ENCODE data around the gene ANKRD33B.
"Not testable (repeated sequence)": the region's sequence is repeated elsewhere in the genome, so short reads cannot be mapped to it uniquely, and the experiment has no call there.

Gene ANKRD33B

GRCh38 chr5:10637944-10638343 lies 74.1 kb downstream of the ANKRD33B start:
- DNase-seq (ENCODE audit: low read depth): no peak

- DNase-seq (ENCODE audit: low read depth): not testable (repeated sequence)
Observed at GRCh38 chr5:10638723-10639122, 74.9 kb downstream of the ANKRD33B start.

- no peak for DNase-seq (ENCODE audit: low read depth)
Observed at GRCh38 chr5:10639846-10640368, 76.0 kb downstream of the ANKRD33B start.

GRCh38 chr5:10642367-10642766 lies 78.5 kb downstream of the ANKRD33B start:
- no peak for DNase-seq (ENCODE audit: low read depth)

DNA sequence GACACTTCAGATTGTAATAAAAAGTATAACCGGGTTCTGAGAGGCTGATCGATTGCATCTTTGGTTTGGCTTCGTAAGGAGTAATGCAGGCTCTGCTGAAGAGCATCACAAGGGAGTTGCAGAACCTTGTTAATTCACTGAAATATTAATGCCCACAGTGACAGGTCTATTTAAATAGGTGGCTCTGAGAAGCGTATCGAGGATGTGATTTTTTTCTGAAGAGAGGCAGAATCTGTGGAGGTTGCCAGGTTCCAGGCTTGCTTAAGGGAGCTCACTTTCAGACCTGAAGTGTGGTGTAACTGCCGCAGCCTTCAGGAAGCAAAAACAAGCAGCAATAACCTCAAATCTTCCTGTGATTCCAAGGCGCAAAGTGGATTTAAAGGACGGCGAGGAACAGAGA lies 80.3 kb downstream of the ANKRD33B start:
- DNase-seq (ENCODE audit: low read depth): no peak

- no peak for DNase-seq (ENCODE audit: low read depth)
Observed at GRCh38 chr5:10645146-10645545, 81.3 kb downstream of the ANKRD33B start.

- DNase-seq (ENCODE audit: low read depth): no peak
Observed at GRCh38 chr5:10645671-10646070, 81.8 kb downstream of the ANKRD33B start.

- DNase-seq (ENCODE audit: low read depth): no peak
Observed at GRCh38 chr5:10647640-10648039, 83.8 kb downstream of the ANKRD33B start.

- DNase-seq (ENCODE audit: low read depth): no peak
Observed at GRCh38 chr5:10648806-10649665, 85.2 kb downstream of the ANKRD33B start.

DNA sequence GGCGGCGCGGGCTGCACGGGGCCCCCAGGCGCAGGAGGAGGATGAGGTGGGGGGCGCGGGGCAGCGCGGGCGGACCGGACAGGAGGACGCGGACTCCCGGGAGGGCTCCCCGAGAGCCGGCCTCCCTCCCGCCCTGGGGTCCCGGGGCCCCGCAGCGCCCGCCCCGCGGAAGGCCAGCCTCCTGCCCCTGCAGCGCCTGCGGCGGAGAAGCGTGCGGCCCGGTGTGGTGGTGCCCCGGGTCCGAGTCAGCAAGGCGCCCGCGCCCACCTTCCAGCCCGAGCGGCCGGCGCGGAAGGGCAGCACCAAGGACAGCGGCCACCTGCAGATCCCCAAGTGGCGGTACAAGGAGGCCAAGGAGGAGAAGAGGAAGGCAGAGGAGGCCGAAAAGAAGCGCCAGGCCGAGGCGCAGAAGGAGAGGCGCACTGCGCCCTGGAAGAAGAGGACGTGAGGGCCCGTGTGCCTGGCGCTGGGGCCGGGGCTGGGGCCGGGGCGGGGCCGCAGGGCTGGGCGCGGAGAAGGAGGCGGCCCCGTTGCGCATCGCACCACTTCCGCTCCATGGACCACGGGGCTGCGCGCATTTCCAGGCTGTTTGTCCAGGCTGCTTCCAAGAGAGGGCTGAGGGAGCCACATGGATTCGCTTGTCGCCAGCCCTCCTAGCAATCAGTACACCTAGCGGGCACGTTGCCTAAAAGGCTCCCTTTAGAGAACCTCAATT lies 86.0 kb downstream of the ANKRD33B start:
- no peak for DNase-seq (ENCODE audit: low read depth)

- DNase-seq (ENCODE audit: low read depth): no peak
Observed at GRCh38 chr5:10652151-10652550, 88.3 kb downstream of the ANKRD33B start.

DNA sequence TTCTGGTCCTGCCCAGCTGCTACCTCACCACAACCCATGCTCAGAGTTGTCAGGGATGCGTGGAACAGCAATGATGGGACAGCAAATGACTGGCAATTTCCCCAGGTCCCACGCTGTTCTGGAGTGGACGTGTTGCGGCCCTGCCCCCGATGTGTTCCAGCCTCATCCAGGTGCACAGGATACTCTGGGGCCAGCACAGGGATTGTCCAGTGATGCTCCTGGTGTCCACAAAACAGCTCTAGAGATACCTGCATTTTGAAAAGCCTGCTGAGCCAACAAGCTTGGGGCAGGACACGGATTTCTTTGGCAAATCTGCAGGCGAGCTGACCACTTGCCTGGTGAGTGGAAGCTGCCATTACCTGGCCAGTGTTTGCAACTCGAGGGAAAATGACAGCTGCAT lies 88.7 kb downstream of the ANKRD33B start:
- no peak for DNase-seq (ENCODE audit: low read depth)

- DNase-seq (ENCODE audit: low read depth): no peak
Observed at GRCh38 chr5:10653043-10653442, 89.2 kb downstream of the ANKRD33B start.

- DNase-seq (ENCODE audit: low read depth): no peak
Observed at GRCh38 chr5:10653751-10654400, 90.0 kb downstream of the ANKRD33B start.

GRCh38 chr5:10654566-10654965 lies 90.7 kb downstream of the ANKRD33B start:
- no peak for DNase-seq (ENCODE audit: low read depth)

DNA sequence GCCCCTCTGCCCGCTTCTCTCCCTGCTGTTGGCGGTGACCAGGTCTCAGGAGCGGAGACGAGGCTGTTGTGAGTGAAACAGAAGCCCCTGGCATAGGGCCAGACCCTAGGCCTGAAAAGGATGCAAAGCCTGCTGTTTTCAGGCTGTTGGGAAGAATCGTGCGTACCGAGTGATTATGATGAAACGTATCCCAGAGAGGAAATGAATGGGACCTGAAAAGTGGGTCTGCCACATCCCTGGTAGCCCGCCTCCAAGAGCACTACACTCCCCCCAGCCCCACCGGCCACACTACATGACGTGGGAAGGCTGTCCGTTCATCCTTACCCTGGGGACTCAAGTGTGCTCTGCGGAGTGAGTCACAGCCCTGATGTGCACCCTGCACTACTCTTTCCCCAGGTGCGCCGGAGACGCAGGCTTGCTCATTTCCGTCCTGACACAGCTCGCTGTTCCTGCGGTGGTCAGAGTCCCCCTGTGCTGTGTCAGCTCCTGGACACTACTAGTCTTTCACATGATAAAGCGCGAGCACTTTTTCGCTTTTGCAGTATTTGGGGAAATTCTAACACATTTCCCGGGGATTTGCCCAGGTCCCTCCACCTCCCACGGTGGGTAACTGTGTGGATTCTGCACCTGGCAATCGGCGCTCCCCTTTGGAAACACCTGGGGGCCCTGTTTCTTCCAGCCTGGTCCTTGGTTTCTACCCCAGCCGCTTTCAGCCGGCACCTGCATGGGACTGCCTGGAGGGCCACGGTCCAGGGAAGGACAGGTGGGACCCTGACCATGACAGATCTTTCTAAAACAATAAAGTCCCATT lies 91.5 kb downstream of the ANKRD33B start:
- no peak for DNase-seq (ENCODE audit: low read depth)

DNA sequence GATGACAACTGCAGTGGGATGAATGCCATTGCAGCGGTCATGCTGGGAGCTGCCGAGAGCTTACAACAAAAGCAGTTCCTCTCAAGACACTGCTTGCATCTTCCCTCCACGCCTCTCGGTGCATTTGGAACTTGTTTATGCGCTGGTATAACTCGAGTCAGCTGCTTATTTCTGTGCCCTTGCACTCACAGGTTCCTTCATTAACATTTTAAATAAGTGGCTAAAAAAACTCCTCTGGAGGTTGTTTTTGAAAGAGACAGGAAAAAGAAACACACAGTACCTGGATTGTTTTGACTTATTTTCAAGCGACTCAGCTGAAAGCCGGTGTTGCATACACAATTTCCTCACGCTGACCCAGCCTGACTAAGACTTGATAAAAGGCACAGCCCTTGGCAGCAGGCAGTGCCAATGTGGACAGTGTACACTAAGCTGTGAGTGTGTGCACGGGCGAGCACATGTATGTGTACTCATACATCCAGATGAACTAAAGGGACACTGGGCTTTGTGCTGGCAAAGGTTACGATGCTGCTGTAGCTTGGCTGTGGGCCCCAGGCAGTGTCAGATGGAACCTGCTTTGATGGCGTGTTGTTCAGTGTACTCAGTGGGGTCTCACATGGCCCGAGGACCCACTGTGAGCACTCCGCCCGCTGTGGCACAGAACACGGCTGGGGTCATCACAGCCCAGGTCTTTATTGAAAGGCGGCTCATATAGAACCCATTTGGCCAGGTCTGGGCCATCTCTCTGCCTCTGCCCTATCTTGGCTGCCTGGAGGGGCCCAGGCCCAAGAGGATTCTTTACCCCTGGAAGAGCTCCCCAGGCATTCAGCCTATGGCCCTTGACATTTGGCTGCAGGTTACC lies 92.3 kb downstream of the ANKRD33B start:
- no peak for DNase-seq (ENCODE audit: low read depth)

- no peak for DNase-seq (ENCODE audit: low read depth)
Observed at GRCh38 chr5:10658265-10658664, 94.4 kb downstream of the ANKRD33B start.

GRCh38 chr5:10660135-10660534 lies 96.3 kb downstream of the ANKRD33B start:
- DNase-seq (ENCODE audit: low read depth): no peak

GRCh38 chr5:10660720-10661387 lies 97.0 kb downstream of the ANKRD33B start:
- DNase-seq (ENCODE audit: low read depth): no peak

Measured in activated T-helper 9 cell treated with anti-CD3 and anti-CD28 coated beads, Interleukin-2, amount 50 U/mL, for 16 hours (primary cell).